AG04450 (cell line): ENCODE data around the gene C2orf78. TPM values are rescaled to one million over a fixed set of nuclear protein-coding genes. Genes with fewer than 3 reads are reported as not detected.

Source experiments
- CTCF ChIA-PET: fragments of 300-600, 350-600 bp; formaldehyde crosslinking; extraction: SDS; loops from one replicate; lab custom pipeline; 2022; ENCODE audit warnings: antibody characterized with exemption, inconsistent platforms; lab: Charles Lee
- POLR2A ChIA-PET: fragments of 350-600 bp; formaldehyde crosslinking; extraction: SDS; loops from one replicate; lab custom pipeline; 2021; ENCODE audit warnings: antibody characterized with exemption, inconsistent platforms; lab: Yijun Ruan, JAX
- DNase-seq: peaks from one replicate; pipeline ENCODE4 v3.0.0-alpha.2; 2011; ENCODE audit warnings: low read depth, low spot score
- H3K27ac ChIP-seq: one replicate; pipeline ENCODE4 v1.5.1; 2012; ENCODE audit warnings: low read depth, low read length, control low read depth
- H3K27me3 ChIP-seq: one replicate; pipeline ENCODE4 v1.6.0; 2012; ENCODE audit warnings: low read length; ENCODE audit not compliant: control insufficient read depth, insufficient read depth
- H3K4me3 ChIP-seq: 2 replicates; pipeline ENCODE4 v1.5.1; 2011; ENCODE audit warnings: mild to moderate bottlenecking, low read depth, low read length, control low read depth
- H3K9me3 ChIP-seq: 2 replicates; pipeline ENCODE4 v1.5.1; 2012; ENCODE audit warnings: low read length; ENCODE audit not compliant: control insufficient read depth, insufficient read depth
- polyA plus RNA-seq: library from polyadenylated mRNA; depleted of rRNA; stranded (reverse); fragments of >200 nt; gene quantifications from 2 replicates; pipeline ENCODE4 v1.2.3, GENCODE V29; 2011
- TF ChIP-seq, protein P1 (sequence below): IDR thresholded peaks from 2 replicates; pipeline ENCODE4 v1.5.1; 2011; ENCODE audit warnings: low read depth, low read length, control low read depth, inconsistent platforms

The C2orf78 gene
- polyA plus RNA-seq, 1 experiment = not detected

DNA sequence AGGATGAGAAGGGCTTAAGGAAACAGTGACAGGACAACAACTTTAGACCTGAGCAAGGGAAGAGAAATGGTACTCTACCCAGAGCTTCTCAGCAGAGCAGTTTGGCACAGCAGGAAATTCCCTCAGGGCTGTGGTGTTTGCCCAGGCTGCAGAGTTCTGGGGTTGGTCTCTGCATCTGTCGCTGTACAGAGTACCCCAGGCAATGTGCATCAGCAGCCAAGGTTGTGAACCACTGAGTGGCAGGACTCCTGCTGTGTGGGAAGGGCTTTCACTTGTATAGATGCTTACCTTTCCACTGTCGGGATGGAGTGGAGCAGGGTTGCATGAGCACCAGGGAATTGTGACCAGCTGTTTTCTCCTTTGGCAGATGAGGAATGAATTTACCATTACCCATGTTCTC lies 66.0 kb downstream of the C2orf78 start:
- Histone ChIP-seq H3K9me3 (no peaks in the 10 kb centered on the region), H3K27me3 (no peaks in the 10 kb centered on the region), H3K4me3 (no peak overlapping the region), H3K27ac (no peak overlapping the region)
- DNase-seq = no peak
- TF ChIP-seq, protein P1, sequence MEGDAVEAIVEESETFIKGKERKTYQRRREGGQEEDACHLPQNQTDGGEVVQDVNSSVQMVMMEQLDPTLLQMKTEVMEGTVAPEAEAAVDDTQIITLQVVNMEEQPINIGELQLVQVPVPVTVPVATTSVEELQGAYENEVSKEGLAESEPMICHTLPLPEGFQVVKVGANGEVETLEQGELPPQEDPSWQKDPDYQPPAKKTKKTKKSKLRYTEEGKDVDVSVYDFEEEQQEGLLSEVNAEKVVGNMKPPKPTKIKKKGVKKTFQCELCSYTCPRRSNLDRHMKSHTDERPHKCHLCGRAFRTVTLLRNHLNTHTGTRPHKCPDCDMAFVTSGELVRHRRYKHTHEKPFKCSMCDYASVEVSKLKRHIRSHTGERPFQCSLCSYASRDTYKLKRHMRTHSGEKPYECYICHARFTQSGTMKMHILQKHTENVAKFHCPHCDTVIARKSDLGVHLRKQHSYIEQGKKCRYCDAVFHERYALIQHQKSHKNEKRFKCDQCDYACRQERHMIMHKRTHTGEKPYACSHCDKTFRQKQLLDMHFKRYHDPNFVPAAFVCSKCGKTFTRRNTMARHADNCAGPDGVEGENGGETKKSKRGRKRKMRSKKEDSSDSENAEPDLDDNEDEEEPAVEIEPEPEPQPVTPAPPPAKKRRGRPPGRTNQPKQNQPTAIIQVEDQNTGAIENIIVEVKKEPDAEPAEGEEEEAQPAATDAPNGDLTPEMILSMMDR = no peak
- POLR2A ChIA-PET = no interaction called here
- CTCF ChIA-PET = no interaction called here

DNA sequence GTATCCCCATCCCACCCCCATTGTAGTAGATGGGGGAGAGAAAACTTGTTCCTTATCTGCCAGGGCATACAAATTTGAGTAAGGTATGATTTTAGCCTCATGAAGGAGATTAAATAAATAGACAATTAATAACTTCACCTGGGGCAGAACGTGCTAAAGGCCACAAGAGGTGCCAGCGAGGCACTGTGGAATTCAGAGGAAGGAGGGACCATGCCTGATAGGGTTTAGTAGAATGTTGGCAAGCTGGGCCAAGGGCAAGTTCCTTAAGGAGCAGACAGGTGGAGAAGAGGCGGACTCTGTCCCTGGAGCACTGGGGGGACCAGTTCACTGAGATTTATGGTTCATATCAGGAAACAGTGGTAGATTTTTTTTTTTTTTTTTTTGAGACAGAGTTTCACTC lies 67.3 kb downstream of the C2orf78 start:
- DNase-seq = no peak
- TF ChIP-seq, protein P1 = peak; percentile 24; the same call in 1 of the 2 replicates
- CTCF ChIA-PET = no interaction called here
- H3K27ac ChIP-seq = no peak overlapping the region
- H3K27me3 ChIP-seq = no peaks in the 10 kb centered on the region
- no peak overlapping the region for H3K4me3 ChIP-seq
- no peaks in the 10 kb centered on the region for H3K9me3 ChIP-seq
- POLR2A ChIA-PET = no interaction called here

DNA sequence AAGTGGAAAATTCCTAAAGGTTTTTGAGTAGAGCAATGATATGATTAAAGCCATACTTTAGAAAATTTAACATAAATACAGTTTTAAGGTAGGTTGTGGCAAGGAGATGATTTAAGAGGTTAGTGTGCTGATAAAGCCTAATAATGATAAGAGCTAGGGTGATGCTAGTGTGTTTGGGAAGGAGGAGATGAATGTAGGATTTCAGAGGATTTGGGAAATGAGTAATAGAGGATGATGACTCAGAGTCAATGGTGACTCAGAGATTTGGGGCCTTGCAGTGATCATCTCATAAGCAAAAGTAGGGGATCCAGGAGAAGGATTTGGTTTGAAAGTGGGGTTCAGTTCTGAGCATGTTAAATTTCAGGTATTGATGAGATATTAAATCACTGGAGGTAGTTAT lies 68.0 kb downstream of the C2orf78 start:
- Histone ChIP-seq H3K9me3 (no peaks in the 10 kb centered on the region), H3K27me3 (no peaks in the 10 kb centered on the region), H3K27ac (no peak overlapping the region), H3K4me3 (no peak overlapping the region)
- no peak for DNase-seq
- ChIA-PET POLR2A (no interaction called here), CTCF (no interaction called here)
- TF ChIP-seq, protein P1 = no peak

DNA sequence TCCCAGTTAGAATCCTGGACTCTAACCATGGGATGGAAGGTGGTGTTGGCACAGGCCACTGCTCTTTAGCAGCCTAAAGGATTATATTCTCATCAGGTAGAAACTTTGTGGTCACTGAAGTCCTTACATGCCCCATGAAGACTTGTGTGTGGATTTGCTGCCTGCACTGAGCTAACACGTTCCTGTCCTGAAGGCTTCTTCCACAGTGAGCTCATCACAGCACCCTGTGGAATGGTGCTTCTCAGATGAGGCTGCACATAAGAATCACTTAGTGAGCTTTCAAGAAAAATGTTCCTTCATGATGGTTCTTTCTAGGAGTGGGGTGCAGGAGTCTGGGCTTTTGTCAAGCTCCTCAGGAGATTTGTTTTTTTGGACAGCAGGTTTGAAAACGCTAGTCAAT lies 71.5 kb downstream of the C2orf78 start:
- ChIA-PET POLR2A (interaction anchor here (0.6 kb wide), 1 partner anchor 19 kb away, joined by 4 read pairs; no protein-coding TSS in a partner anchor), CTCF (no interaction called here)
- TF ChIP-seq, protein P1 = no peak
- H3K27me3 ChIP-seq = no peaks in the 10 kb centered on the region
- H3K9me3 ChIP-seq = no peaks in the 10 kb centered on the region
- no peak for DNase-seq
- H3K4me3 ChIP-seq = no peak overlapping the region
- no peak overlapping the region for H3K27ac ChIP-seq

DNA sequence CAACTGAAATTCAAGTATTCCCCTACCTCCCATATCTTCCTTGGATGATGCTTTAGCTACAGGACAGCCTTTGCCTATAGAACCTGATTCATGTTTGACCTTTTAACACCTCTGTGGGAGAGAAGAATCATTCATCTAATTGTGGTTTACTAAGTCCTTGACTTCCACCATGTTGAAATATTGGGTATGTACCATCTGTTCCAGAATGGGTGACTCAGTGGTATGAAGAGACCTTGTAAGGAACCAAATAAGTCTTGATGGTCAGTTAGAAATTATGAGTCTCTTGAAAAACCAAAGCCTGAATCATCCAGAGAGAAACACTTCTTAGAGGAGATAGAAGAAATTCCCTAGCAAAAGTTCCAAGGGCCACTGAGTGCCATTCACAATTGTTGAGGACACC lies 72.2 kb downstream of the C2orf78 start:
- Histone ChIP-seq H3K9me3 (no peaks in the 10 kb centered on the region), H3K4me3 (no peak overlapping the region), H3K27ac (peak overlapping the region; percentile 58), H3K27me3 (no peaks in the 10 kb centered on the region)
- TF ChIP-seq, protein P1 = no peak
- ChIA-PET POLR2A (interaction anchor here (0.6 kb wide), 1 partner anchor 18 kb away, joined by 4 read pairs; no protein-coding TSS in a partner anchor), CTCF (no interaction called here)
- DNase-seq = peak; percentile 78
